Right renal cortex interstitium (tissue), 3 donors: Measurements from ENCODE around the gene BANP. TPM values are rescaled to one million over a fixed set of nuclear protein-coding genes. Genes with fewer than 3 reads are reported as not detected.
"Not testable (repeated sequence)": the region's sequence is repeated elsewhere in the genome, so short reads cannot be mapped to it uniquely, and the experiment has no call there.

Source experiments
- DNase-seq, 3 donors: peaks; one replicate each; pipeline ENCODE4 v3.0.0-alpha.2; 2013; ENCODE audit warnings: low read depth in 3 of 3, low spot score in 2 of 3
- polyA plus RNA-seq, 3 donors: library from polyadenylated mRNA; unstranded; fragments of 120-200 nt; gene quantifications; one replicate each; pipeline ENCODE4 v1.2.1, GENCODE V29; 2013; ENCODE audit not compliant: insufficient read length in 3 of 3

The BANP gene
- polyA plus RNA-seq, 3 donors = 22.2 to 28.2 (median 27.5) TPM

DNA sequence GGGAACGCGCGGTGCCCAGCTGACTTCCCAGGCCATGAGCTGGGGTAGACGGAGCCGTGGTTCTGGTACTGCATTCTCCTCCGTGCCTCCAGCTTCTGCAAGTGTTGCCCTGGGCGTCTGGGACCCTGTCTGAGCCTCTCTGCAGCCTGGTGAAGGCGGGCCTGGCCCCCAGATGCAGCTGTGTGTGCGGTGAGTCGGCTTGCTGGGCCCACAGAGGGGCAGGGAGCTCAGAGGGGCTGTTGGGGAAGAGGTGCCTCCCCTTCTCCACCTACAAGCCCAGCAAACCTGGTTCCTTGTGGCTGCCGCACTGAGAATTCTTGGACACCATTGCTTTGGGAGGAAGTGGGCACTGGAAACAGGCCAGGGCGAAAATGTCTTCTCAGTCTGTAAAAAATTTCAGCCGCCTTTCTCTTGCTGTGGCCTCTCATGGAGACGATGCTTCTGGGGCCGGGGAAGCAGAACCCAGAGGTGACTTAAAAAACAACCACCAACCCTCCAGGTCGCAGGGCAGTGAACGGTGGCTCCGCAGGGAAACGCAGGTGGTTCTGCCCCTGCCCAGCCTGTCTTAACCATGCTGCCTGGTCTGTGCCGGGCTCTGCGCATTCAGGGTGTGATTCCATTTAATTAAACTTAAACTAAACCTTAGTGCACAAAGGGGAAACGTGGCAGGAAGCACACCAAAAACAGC is 163.5 kb downstream of the BANP start:
- not testable (repeated sequence) for DNase-seq

DNA sequence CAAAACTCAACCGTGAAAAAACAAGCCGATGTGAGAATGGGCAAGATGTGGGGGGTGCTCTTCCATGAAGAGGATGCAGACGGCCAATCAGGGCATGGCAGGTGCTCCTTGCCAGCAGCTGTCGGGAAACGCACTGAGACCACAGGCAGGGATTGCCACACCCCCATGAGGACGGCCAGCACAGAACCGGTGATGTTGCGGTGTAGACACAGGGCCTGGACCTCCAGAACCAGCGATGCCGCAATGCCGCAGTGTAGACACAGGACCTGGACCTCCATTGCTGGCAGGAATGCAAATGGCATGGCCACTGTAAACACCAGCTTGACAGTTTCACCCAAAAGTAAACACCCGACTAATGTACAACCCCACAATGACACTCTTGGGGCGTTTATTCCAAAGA is 164.9 kb downstream of the BANP start:
- DNase-seq = no peak

DNA sequence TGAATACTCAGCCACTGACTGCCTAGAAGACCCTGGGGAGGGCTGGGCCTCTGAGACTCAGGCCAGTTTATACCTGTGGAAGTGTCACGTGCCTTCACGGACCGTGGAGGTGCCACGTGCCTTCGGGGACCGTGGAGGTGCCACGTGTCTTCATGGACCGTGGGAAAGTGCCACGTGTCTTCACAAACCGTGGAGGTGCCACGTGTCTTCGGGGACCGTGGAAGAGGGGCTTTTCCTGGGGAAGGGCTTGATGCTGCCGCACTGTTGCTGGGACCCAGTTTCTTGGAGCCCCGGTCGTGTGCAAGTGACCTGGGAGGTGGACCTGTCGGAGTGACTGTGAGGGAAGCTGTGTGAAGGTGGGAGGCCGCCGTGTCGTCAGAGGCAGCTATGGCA is 166.2 kb downstream of the BANP start:
- DNase-seq = no peak

DNA sequence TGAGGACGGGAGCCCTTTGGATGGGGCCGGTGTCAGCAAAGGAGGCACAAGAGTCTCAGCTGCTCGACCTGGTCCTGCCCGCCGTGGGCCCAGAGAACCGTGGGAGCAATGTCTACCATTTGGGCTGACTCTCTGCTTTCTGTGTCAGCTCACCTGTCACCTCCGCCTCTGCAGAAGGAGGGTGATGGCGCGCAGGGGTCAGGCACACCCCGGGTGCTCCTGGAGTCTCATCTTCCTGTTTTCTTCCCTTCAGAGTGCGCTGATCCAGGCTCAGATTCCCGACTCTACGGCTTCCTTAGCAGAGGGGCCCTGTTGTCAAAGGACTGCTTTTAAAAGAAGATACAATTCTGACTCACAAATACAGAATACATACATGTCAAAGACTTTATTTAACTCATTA is 167.1 kb downstream of the BANP start:
- DNase-seq = no peak

DNA sequence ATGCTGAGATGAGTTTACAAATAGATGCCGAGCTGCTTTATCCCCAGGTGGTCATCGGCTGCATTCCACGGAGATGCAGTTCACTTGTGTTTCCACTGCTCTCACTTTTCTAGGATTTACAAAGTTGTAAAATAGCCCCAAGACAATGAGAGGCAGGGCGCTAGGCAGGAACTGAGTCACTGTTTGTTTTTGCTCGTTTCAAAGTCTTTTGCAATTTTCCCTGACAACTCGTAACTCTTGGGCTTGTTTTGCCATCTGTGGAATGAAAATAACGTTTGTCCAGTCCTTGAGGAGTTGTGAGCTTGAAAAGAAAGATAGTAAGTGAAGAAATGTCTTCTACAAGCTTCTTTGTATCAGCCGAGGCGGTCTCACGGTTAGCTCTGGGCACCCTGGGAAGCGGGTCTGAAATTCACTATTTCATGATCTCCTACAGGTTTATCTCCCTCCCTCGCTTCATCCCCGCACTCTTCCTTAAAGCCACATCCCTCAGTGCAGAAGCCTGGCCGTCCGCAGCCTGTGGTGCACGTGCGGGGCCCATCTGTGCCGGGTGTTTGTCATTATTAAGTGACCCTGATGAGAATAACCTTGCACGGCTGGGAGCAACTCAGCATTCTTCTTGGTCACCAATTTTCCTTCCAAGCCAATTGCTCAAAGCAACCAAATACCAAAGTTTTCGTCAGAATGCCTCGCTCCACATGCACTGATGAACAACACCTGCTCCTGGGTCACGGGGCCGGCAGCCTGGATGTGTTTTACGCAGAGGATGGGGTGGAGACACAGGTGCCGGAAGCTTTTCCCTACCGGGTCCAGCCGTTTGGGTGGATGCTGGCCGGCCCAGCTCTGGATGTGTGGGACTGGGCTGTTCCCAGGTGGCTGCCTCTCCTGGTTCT is 167.9 kb downstream of the BANP start:
- DNase-seq = not testable (repeated sequence)

DNA sequence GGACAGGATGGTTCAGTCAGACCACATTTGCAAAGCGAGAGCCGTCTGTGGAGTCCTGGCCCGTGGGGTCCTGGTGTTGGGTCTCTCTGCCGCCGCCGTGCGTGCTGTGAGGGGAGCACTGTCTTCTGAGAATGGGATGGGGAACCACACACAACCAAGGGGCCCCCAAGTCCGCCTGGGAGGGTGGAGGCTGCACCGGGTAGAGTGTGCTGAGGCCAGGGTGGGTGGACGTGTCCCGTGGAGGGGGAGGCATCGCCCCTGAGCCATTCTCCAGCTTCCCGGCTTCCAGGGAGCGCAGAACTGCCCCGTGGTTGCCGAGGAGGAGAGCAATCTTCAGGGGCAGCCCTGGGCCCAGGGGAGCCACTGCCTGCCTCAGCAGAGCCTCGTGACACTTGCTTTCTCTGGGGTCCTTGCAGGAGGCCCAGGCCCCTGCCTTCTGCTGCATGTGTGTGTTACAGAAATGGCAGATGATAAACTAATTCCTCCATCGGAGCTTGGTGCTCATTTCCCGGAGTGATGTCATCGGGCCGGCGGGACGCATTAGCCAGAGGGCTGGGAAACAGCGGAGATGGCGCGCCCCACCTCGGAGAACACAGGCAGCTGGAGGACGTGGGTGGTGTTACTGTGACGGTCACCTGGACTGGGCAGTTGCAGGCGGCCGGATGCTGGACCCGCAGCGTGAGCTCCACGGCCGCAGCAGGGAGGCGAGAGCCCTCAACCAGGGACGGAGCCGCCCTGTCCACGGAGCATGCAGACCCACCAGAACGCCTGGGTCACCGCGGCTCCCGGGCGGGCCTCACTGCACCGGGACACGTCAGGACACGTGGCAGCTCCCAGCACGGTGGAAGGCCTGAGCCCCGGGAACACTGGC is 168.9 kb downstream of the BANP start:
- not testable (repeated sequence) for DNase-seq

DNA sequence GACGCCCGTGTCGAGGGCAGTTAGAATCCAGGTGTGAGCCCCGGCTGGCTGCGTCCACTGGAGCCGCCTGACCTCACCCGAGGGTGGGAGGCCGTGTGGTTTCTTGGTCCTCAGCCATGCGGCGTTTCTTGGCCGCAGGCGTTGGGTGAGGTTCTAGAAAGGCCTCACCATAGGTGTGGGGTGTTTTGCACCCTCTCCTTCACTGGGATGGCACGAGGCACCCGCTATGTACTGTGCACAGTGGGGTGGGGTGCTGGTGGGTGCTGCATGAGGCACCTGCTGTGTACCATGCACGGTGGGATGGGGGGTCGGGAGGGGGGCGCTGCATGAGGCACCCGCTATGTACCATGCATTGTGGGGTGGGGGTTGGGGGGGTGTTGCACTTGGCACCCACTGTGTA is 169.6 kb downstream of the BANP start:
- DNase-seq = no peak

DNA sequence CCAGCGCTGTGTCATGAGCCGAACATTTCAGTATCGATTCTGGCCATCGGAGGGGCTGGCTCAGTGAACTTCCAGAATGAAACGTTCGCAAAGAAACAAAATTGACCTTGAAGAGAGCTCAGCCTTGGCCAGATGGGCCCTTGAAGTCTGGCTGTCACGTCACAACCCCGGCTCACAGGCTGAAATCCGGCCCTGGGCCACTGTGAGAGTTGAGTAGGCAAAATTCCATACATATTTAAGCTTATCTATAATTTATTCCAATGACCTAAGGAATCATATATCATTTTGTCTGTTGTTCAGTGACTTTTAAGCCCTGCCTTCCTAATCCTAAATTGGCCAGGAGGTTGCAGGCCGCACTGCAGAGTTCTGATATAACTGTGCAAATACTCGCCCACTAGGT is 170.2 kb downstream of the BANP start:
- DNase-seq = not testable (repeated sequence)

DNA sequence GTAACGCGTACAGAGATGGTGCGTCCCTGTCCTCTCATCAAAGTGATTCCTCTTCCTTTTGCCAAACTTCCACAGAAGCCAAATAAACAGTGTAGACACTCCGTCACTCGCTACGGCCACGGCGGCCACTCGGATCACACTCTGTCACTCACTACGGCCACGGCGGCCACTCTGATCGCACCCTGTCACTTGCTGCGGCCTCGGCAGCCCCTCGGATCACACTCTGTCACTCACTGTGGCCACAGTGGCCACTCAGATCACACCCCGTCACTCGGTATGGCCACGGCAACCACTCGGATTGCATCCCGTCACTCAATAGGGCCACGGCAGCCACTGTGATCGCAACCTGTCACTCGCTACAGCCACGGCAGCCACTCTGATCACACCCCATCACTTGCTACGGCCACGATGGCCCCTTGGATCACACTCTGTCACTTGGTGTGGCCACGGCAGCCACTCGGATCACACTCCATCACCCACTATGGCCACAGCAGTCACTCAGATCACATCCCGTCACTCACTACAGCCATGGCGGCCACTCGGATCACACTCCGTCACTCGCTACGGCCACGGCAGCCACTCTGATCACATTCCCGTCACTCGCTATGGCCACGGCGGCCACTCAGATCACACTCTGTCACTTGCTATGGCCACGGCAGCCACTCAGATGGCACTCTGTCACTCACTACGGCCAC is 170.8 kb downstream of the BANP start:
- DNase-seq = no peak

Other genes starting within 250 kb of the BANP start
- gene KLHDC4, start 185.4 kb upstream of the BANP start, polyA plus RNA-seq = 10 to 100 TPM; 21.6 to 24.2 (median 24.0) TPM
- gene SLC7A5, start 81.9 kb upstream of the BANP start, polyA plus RNA-seq = 1 to 10 TPM; 2.8 to 4.3 (median 4.1) TPM
- gene CA5A, start 14.9 kb upstream of the BANP start, polyA plus RNA-seq = under 1 TPM; 0.04 to 0.11 (median 0.10) TPM